Gastroesophageal sphincter (tissue), 3 donors: ENCODE data around the gene HHAT.

Experiments used
- CTCF ChIP-seq, 4 experiments: fragments of 200-600 bp in 2 of 4; fragments of 450-650 bp in 2 of 4; sonication (generic) in 1 of 4; IDR thresholded peaks; one replicate each; pipeline ENCODE4 v1.5.1; 2017 to 2019; ENCODE audit warnings: antibody characterized with exemption in 4 of 4, mild to moderate bottlenecking in 2 of 4, moderate library complexity in 2 of 4
- POLR2A ChIP-seq, 2 donors: fragments of 450-650 bp; IDR thresholded peaks; one replicate each; pipeline ENCODE4 v1.6.1; 2017; ENCODE audit warnings: antibody characterized with exemption in 2 of 2, mild to moderate bottlenecking in 2 of 2, moderate library complexity in 1 of 2

GRCh38 chr1:210629276-210629675 is 300.6 kb downstream of the HHAT start:
- no peak for TF ChIP-seq POLR2A (IDR thresholded peaks at IDR 0.05)
- no peak for TF ChIP-seq CTCF (IDR thresholded peaks at IDR 0.05)
